ENCODE data around the gene CYTH1. TPM values are rescaled to one million over a fixed set of nuclear protein-coding genes. Genes with fewer than 3 reads are reported as not detected.

Gene CYTH1
- total and polyA plus RNA-seq, 2 donors (not counting 1 experiment from before 2014, with no cell fraction given): 255 to 353 TPM

- DNase-seq (no peak), ATAC-seq (ENCODE audit: low read depth) (no peak)
- peak overlapping the region in 1 of 5 experiments; percentile 15 for H3K4me3 ChIP-seq (ENCODE audit: control extremely low read depth in 1 of 5, extremely low read depth in 1 of 5, insufficient read depth in 1 of 5, low read depth in 2 of 5, low read length in 4 of 5)
- WGBS (ENCODE audit: insufficient coverage): no CpG with 5 or more reads among the region's 15 CpGs
- no peaks in the 10 kb centered on the region for H3K79me2 ChIP-seq (ENCODE audit: control insufficient read depth, insufficient read depth, low read length)
- H3K9me3 Mint-ChIP-seq (ENCODE audit: insufficient read depth): no peaks in the 10 kb centered on the region
- H3K27me3 ChIP-seq (replicated peaks in 1 of 4; ENCODE audit: control extremely low read depth in 1 of 4, control insufficient read depth in 3 of 4, insufficient read depth in 4 of 4, low read length in 3 of 4): no peaks in the 10 kb centered on the region
- peaks cover 16 to 19% of the 10 kb centered on the region in 2 donors for H3K4me1 ChIP-seq (ENCODE audit: control insufficient read depth in 2 of 2, insufficient read depth in 2 of 2, low read length in 2 of 2)
- H3K9ac ChIP-seq (ENCODE audit: low read length): peak overlapping the region; percentile 37
- ChIA-PET CTCF (interaction anchor here (1.4 kb wide), 1 partner anchor 14 kb away, joined by 4 read pairs; no protein-coding TSS in a partner anchor), POLR2A (interaction anchor here (0.5 to 0.9 kb wide), 2 partner anchors 17 to 18 kb away, joined by 3 read pairs; no protein-coding TSS in a partner anchor)
- H4K20me1 ChIP-seq (ENCODE audit: control insufficient read depth, insufficient read depth, low read length, poor library complexity, severe bottlenecking): peaks cover 6% of the 10 kb centered on the region
- H3K27me3 Mint-ChIP-seq: no peaks in the 10 kb centered on the region
- peaks cover 21% of the 10 kb centered on the region for H3K4me1 Mint-ChIP-seq
- no peaks in the 10 kb centered on the region for H3K9me3 ChIP-seq (ENCODE audit: control extremely low read depth in 1 of 3, control insufficient read depth in 2 of 3, insufficient read depth in 1 of 3, low read length in 2 of 3)
- TF ChIP-seq, protein P1, sequence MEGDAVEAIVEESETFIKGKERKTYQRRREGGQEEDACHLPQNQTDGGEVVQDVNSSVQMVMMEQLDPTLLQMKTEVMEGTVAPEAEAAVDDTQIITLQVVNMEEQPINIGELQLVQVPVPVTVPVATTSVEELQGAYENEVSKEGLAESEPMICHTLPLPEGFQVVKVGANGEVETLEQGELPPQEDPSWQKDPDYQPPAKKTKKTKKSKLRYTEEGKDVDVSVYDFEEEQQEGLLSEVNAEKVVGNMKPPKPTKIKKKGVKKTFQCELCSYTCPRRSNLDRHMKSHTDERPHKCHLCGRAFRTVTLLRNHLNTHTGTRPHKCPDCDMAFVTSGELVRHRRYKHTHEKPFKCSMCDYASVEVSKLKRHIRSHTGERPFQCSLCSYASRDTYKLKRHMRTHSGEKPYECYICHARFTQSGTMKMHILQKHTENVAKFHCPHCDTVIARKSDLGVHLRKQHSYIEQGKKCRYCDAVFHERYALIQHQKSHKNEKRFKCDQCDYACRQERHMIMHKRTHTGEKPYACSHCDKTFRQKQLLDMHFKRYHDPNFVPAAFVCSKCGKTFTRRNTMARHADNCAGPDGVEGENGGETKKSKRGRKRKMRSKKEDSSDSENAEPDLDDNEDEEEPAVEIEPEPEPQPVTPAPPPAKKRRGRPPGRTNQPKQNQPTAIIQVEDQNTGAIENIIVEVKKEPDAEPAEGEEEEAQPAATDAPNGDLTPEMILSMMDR (IDR thresholded peaks at IDR 0.05): no peak
- no peak for TF ChIP-seq EZH2 (IDR thresholded peaks at IDR 0.05; ENCODE audit: borderline replicate concordance, insufficient read depth, low read depth, low read length, poor library complexity, severe bottlenecking)
- intact Hi-C loops (cut with micrococcal nuclease): no loop called here
- H3K36me3 ChIP-seq (replicated peaks in 1 of 2; ENCODE audit: control extremely low read depth in 1 of 2, control insufficient read depth in 1 of 2, extremely low read depth in 1 of 2, insufficient read depth in 2 of 2, low read length in 1 of 2): peaks cover 0 to 9% of the 10 kb centered on the region in 2 experiments
- H3K4me3 Mint-ChIP-seq: peak overlapping the region; percentile 64
- peak overlapping the region; percentile 20 for H2AFZ ChIP-seq (ENCODE audit: insufficient read depth, low read depth, low read length, poor library complexity, severe bottlenecking)
- no peak overlapping the region for H3K27ac ChIP-seq (ENCODE audit: low read length in 2 of 2)
- peak overlapping the region; percentile 59 for H3K27ac Mint-ChIP-seq
- peak overlapping the region; percentile 46 for H3K4me2 ChIP-seq (replicated peaks; ENCODE audit: low read depth, low read length, poor library complexity, severe bottlenecking)
Measured at GRCh38 chr17:78665387-78665951, 116.6 kb downstream of the CYTH1 start.

All from B cell (primary cell).